Activated B cell treated with CpG ODN at 0.5 μM for 24 hours (primary cell): ENCODE results near the gene KCNN3. TPM values are rescaled to one million over a fixed set of nuclear protein-coding genes. Genes with fewer than 3 reads are reported as not detected.

Experiments used
- ATAC-seq: fragments of 200-7000 bp; cut with Tn5 transposase; one replicate; pipeline ENCODE4 v1.10.0; 2021; ENCODE audit warnings: low read depth, mild to moderate bottlenecking, moderate library complexity
- CTCF ChIA-PET: fragments of 350-600 bp; sonication (Branson Sonifier 250); formaldehyde crosslinking; loops from one replicate; lab custom pipeline; 2021; ENCODE audit warnings: antibody characterized with exemption; lab: Charles Lee
- POLR2A ChIA-PET: fragments of 350-600 bp; sonication (Branson Sonifier 250); formaldehyde crosslinking; loops from one replicate; lab custom pipeline; 2021; ENCODE audit warnings: antibody characterized with exemption; lab: Charles Lee
- DNase-seq: peaks from one replicate; pipeline ENCODE4 v3.0.0; 2022
- H3K27ac Mint-ChIP-seq: one replicate; pipeline ENCODE4 v1.8.0; 2020; ENCODE audit warnings: mixed read lengths
- H3K27me3 Mint-ChIP-seq: one replicate; pipeline ENCODE4 v1.8.0; 2021; ENCODE audit warnings: mixed read lengths
- H3K36me3 Mint-ChIP-seq: one replicate; pipeline ENCODE4 v1.8.0; 2021; ENCODE audit warnings: low read depth, mixed read lengths
- H3K4me1 Mint-ChIP-seq: one replicate; pipeline ENCODE4 v1.8.0; 2021; ENCODE audit warnings: mixed read lengths
- H3K4me3 Mint-ChIP-seq: one replicate; pipeline ENCODE4 v1.8.0; 2020; ENCODE audit warnings: mild to moderate bottlenecking, mixed read lengths
- H3K9me3 Mint-ChIP-seq: one replicate; pipeline ENCODE4 v1.8.0; 2020; ENCODE audit warnings: mixed read lengths
- CTCF ChIP-seq: fragments of 200-600 bp; IDR thresholded peaks from one replicate; pipeline ENCODE4 v1.8.0; 2022; ENCODE audit warnings: antibody characterized with exemption, mild to moderate bottlenecking
- intact Hi-C: fragments of 100-400 bp; cut with micrococcal nuclease; formaldehyde crosslinking; loops from one replicate; pipeline ENCODE4 v1.15.1; 2024
- total RNA-seq: library from RNA; stranded (reverse); gene quantifications from 2 replicates; pipeline ENCODE4 v1.2.3, GENCODE V29; 2022

KCNN3 gene
- total RNA-seq, 1 donor from 2014 or later = 1.1 TPM

- Mint-ChIP-seq H3K36me3 (no peaks in the 10 kb centered on the region), H3K4me1 (no peaks in the 10 kb centered on the region), H3K4me3 (no peak overlapping the region), H3K27ac (no peak overlapping the region), H3K27me3 (no peaks in the 10 kb centered on the region), H3K9me3 (no peaks in the 10 kb centered on the region)
- ATAC-seq (no peak), DNase-seq (no peak)
- ChIA-PET CTCF (no interaction called here), POLR2A (no interaction called here)
- no peak for TF ChIP-seq CTCF
- intact Hi-C loops = no loop called here
Observed at GRCh38 chr1:154777154-154777553, 92.9 kb downstream of the KCNN3 start.

- no peak for ATAC-seq
- Mint-ChIP-seq H3K27ac (no peak overlapping the region), H3K4me1 (no peaks in the 10 kb centered on the region), H3K9me3 (no peaks in the 10 kb centered on the region), H3K4me3 (no peak overlapping the region), H3K36me3 (no peaks in the 10 kb centered on the region), H3K27me3 (no peaks in the 10 kb centered on the region)
- TF ChIP-seq CTCF = no peak
- intact Hi-C loops = no loop called here
- no peak for DNase-seq
- ChIA-PET POLR2A (interaction anchor here (0.5 kb wide), 2 partner anchors 39 to 385 kb away, joined by 7 to 10 read pairs; no protein-coding TSS in a partner anchor), CTCF (no interaction called here)
Observed at GRCh38 chr1:154775621-154776605, 94.2 kb downstream of the KCNN3 start.

- Mint-ChIP-seq H3K9me3 (no peaks in the 10 kb centered on the region), H3K4me1 (peaks cover 8% of the 10 kb centered on the region), H3K27me3 (no peaks in the 10 kb centered on the region), H3K36me3 (no peaks in the 10 kb centered on the region), H3K4me3 (no peak overlapping the region), H3K27ac (no peak overlapping the region)
- TF ChIP-seq CTCF = no peak
- ChIA-PET CTCF (interaction anchor here (1.6 kb wide), 1 partner anchor 104 kb away, joined by 3 read pairs; no protein-coding TSS in a partner anchor), POLR2A (no interaction called here)
- no peak for ATAC-seq
- DNase-seq = no peak
- intact Hi-C loops = no loop called here
Observed at GRCh38 chr1:154774175-154774855, 95.8 kb downstream of the KCNN3 start.

- H3K27ac Mint-ChIP-seq = no peak overlapping the region
Observed at GRCh38 chr1:154773551-154773950, 96.5 kb downstream of the KCNN3 start.

More at GRCh38 chr1:154773551-154773950, 96.5 kb downstream of the KCNN3 start:
- ChIA-PET POLR2A (no interaction called here), CTCF (interaction anchor here (1.6 kb wide), 1 partner anchor 105 kb away, joined by 3 read pairs; no protein-coding TSS in a partner anchor)
- Mint-ChIP-seq H3K27me3 (no peaks in the 10 kb centered on the region), H3K4me1 (peaks cover 14% of the 10 kb centered on the region), H3K4me3 (no peak overlapping the region), H3K36me3 (no peaks in the 10 kb centered on the region), H3K9me3 (no peaks in the 10 kb centered on the region)
- no peak for DNase-seq
- intact Hi-C loops = no loop called here
- no peak for TF ChIP-seq CTCF
- no peak for ATAC-seq
